SK-N-SH treated with all-trans-retinoic acid at 6 μM for 48 hours (cell line): ENCODE data around the gene MKRN2.

Experiments
- ATAC-seq: fragments of 200-7000 bp; cut with Tn5 transposase; 3 replicates; pipeline ENCODE4 v1.9.1; 2020; ENCODE audit warnings: mild to moderate bottlenecking, moderate library complexity
- ARNTL ChIP-seq: fragments of 450-650 bp; formaldehyde crosslinking; IDR thresholded peaks from 2 replicates; pipeline ENCODE4 v1.5.0; 2020; ENCODE audit warnings: low read depth, mild to moderate bottlenecking, moderate library complexity, borderline replicate concordance
- BACH2 ChIP-seq: fragments of 250-450 bp; sonication (Bioruptor Pico); IDR thresholded peaks from 2 replicates; pipeline ENCODE4 v1.9.0; 2021; ENCODE audit warnings: mild to moderate bottlenecking, borderline replicate concordance
- CREB5 ChIP-seq: fragments of 250-450 bp; sonication (Bioruptor Pico); IDR thresholded peaks from 2 replicates; pipeline ENCODE4 v1.5.1; 2020; ENCODE audit warnings: low read depth, mild to moderate bottlenecking, moderate library complexity
- CSDC2 ChIP-seq: fragments of 250-450 bp; sonication (Bioruptor Pico); IDR thresholded peaks from 2 replicates; pipeline ENCODE4 v1.5.0; 2020; ENCODE audit warnings: mild to moderate bottlenecking, moderate library complexity
- ESRRG ChIP-seq: fragments of 250-450 bp; sonication (Bioruptor Pico); IDR thresholded peaks from 2 replicates; pipeline ENCODE4 v1.6.1; 2021; ENCODE audit warnings: mild to moderate bottlenecking
- GLIS3 ChIP-seq: fragments of 250-450 bp; sonication (Bioruptor Pico); IDR thresholded peaks from 2 replicates; pipeline ENCODE4 v1.5.0; 2020; ENCODE audit warnings: mild to moderate bottlenecking, moderate library complexity
- ISL1 ChIP-seq: fragments of 250-450 bp; sonication (Bioruptor Pico); IDR thresholded peaks from 2 replicates; pipeline ENCODE4 v2.1.2; 2022; ENCODE audit warnings: mild to moderate bottlenecking, moderate library complexity
- OSR1 ChIP-seq: fragments of 250-450 bp; sonication (Bioruptor Pico); IDR thresholded peaks from 2 replicates; pipeline ENCODE4 v1.8.0; 2022; ENCODE audit warnings: moderate library complexity, mild to moderate bottlenecking, inconsistent platforms
- POU6F1 ChIP-seq: fragments of 250-450 bp; sonication (Bioruptor Pico); IDR thresholded peaks from 2 replicates; pipeline ENCODE4 v1.8.0; 2021; ENCODE audit warnings: low read depth, mild to moderate bottlenecking, moderate library complexity, borderline replicate concordance
- PPARA ChIP-seq: fragments of 250-450 bp; sonication (Bioruptor Pico); IDR thresholded peaks from 2 replicates; pipeline ENCODE4 v1.5.0; 2020; ENCODE audit warnings: mild to moderate bottlenecking, borderline replicate concordance
- RARB ChIP-seq: fragments of 250-450 bp; sonication (Bioruptor Pico); IDR thresholded peaks from 2 replicates; pipeline ENCODE4 v1.8.0; 2021; ENCODE audit warnings: mild to moderate bottlenecking, moderate library complexity
- SNAI2 ChIP-seq: fragments of 250-450 bp; sonication (Bioruptor Pico); IDR thresholded peaks from 2 replicates; pipeline ENCODE4 v1.5.0; 2020; ENCODE audit warnings: mild to moderate bottlenecking, moderate library complexity
- TCF4 ChIP-seq: fragments of 250-450 bp; sonication (Bioruptor Pico); IDR thresholded peaks from 2 replicates; pipeline ENCODE4 v1.8.0; 2021; ENCODE audit warnings: mild to moderate bottlenecking, moderate library complexity, borderline replicate concordance
- TOX ChIP-seq: fragments of 250-450 bp; sonication (Bioruptor Pico); IDR thresholded peaks from 2 replicates; pipeline ENCODE4 v1.8.0; 2021; ENCODE audit warnings: mild to moderate bottlenecking, moderate library complexity, borderline replicate concordance
- TSHZ2 ChIP-seq: fragments of 250-450 bp; sonication (Bioruptor Pico); IDR thresholded peaks from 2 replicates; pipeline ENCODE4 v1.5.0; 2020; ENCODE audit warnings: mild to moderate bottlenecking, moderate library complexity
- ZC3H10 ChIP-seq: fragments of 250-450 bp; sonication (Bioruptor Pico); IDR thresholded peaks from 2 replicates; pipeline ENCODE4 v1.5.1; 2021; ENCODE audit warnings: mild to moderate bottlenecking, moderate library complexity
- ZFP3 ChIP-seq: fragments of 250-450 bp; sonication (Bioruptor Pico); IDR thresholded peaks from 2 replicates; pipeline ENCODE4 v1.5.0; 2020; ENCODE audit warnings: mild to moderate bottlenecking, moderate library complexity
- ZNF565 ChIP-seq: fragments of 450-650 bp; formaldehyde crosslinking; conservative IDR thresholded peaks from 2 replicates; pipeline ENCODE4 v1.5.0; 2020; ENCODE audit warnings: low read depth, mild to moderate bottlenecking, moderate library complexity
- ZNF70 ChIP-seq: fragments of 450-650 bp; formaldehyde crosslinking; IDR thresholded peaks from 2 replicates; pipeline ENCODE4 v1.5.0; 2020; ENCODE audit warnings: mild to moderate bottlenecking, moderate library complexity
- TF ChIP-seq, protein P1 (sequence below): fragments of 250-450 bp; sonication (Bioruptor Pico); IDR thresholded peaks from 2 replicates; pipeline ENCODE4 v1.5.1; 2021; ENCODE audit warnings: mild to moderate bottlenecking, moderate library complexity
- TF ChIP-seq, protein P2 (sequence below): fragments of 250-450 bp; sonication (Bioruptor Pico); IDR thresholded peaks from 2 replicates; pipeline ENCODE4 v1.8.0; 2020; ENCODE audit warnings: mild to moderate bottlenecking, moderate library complexity, borderline replicate concordance

The MKRN2 gene

GRCh38 chr3:12579456-12579855 is 22.6 kb downstream of the MKRN2 start:
- no peak for TF ChIP-seq ARNTL (CRISPR knock-in tag)
- TF ChIP-seq TSHZ2 (CRISPR knock-in tag): no peak
- no peak for TF ChIP-seq PPARA
- TF ChIP-seq BACH2: no peak
- TF ChIP-seq OSR1 (CRISPR knock-in tag): no peak
- TF ChIP-seq TOX (CRISPR knock-in tag): no peak
- no peak for TF ChIP-seq GLIS3
- TF ChIP-seq ISL1: no peak
- TF ChIP-seq ZNF565 (CRISPR knock-in tag): no peak
- no peak for TF ChIP-seq ZC3H10
- TF ChIP-seq CSDC2 (CRISPR knock-in tag): no peak
- no peak for TF ChIP-seq CREB5 (CRISPR knock-in tag)
- no peak for TF ChIP-seq ZNF70 (CRISPR knock-in tag)
- TF ChIP-seq ESRRG (CRISPR knock-in tag): no peak
- TF ChIP-seq RARB (CRISPR knock-in tag): no peak
- TF ChIP-seq, protein P1, sequence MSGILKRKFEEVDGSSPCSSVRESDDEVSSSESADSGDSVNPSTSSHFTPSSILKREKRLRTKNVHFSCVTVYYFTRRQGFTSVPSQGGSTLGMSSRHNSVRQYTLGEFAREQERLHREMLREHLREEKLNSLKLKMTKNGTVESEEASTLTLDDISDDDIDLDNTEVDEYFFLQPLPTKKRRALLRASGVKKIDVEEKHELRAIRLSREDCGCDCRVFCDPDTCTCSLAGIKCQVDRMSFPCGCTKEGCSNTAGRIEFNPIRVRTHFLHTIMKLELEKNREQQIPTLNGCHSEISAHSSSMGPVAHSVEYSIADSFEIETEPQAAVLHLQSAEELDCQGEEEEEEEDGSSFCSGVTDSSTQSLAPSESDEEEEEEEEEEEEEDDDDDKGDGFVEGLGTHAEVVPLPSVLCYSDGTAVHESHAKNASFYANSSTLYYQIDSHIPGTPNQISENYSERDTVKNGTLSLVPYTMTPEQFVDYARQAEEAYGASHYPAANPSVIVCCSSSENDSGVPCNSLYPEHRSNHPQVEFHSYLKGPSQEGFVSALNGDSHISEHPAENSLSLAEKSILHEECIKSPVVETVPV (CRISPR knock-in tag): no peak
- TF ChIP-seq TCF4 (CRISPR knock-in tag): no peak
- ATAC-seq: no peak

- no peak for ATAC-seq
- TF ChIP-seq PPARA: no peak
- TF ChIP-seq, protein P1 (CRISPR knock-in tag): no peak
- TF ChIP-seq ISL1: no peak
- no peak for TF ChIP-seq OSR1 (CRISPR knock-in tag)
- no peak for TF ChIP-seq CSDC2 (CRISPR knock-in tag)
- no peak for TF ChIP-seq TSHZ2 (CRISPR knock-in tag)
- no peak for TF ChIP-seq TCF4 (CRISPR knock-in tag)
- TF ChIP-seq ZC3H10: no peak
- TF ChIP-seq CREB5 (CRISPR knock-in tag): no peak
- no peak for TF ChIP-seq POU6F1 (CRISPR knock-in tag)
- TF ChIP-seq ZNF70 (CRISPR knock-in tag): no peak
- no peak for TF ChIP-seq SNAI2 (CRISPR knock-in tag)
- TF ChIP-seq, protein P2, sequence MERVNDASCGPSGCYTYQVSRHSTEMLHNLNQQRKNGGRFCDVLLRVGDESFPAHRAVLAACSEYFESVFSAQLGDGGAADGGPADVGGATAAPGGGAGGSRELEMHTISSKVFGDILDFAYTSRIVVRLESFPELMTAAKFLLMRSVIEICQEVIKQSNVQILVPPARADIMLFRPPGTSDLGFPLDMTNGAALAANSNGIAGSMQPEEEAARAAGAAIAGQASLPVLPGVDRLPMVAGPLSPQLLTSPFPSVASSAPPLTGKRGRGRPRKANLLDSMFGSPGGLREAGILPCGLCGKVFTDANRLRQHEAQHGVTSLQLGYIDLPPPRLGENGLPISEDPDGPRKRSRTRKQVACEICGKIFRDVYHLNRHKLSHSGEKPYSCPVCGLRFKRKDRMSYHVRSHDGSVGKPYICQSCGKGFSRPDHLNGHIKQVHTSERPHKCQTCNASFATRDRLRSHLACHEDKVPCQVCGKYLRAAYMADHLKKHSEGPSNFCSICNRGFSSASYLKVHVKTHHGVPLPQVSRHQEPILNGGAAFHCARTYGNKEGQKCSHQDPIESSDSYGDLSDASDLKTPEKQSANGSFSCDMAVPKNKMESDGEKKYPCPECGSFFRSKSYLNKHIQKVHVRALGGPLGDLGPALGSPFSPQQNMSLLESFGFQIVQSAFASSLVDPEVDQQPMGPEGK (CRISPR knock-in tag): no peak
- TF ChIP-seq ZFP3 (CRISPR knock-in tag): no peak
- TF ChIP-seq GLIS3: no peak
- no peak for TF ChIP-seq TOX (CRISPR knock-in tag)
- TF ChIP-seq BACH2: no peak
- no peak for TF ChIP-seq ESRRG (CRISPR knock-in tag)
Observed at GRCh38 chr3:12579905-12580304, 23.0 kb downstream of the MKRN2 start.
